Fibroblast of upper back skin (primary cell): ENCODE data around the gene ALOX5AP.

Experiments
- DNase-seq: peaks from one replicate; pipeline ENCODE4 v3.0.0-alpha.2; 2013

Gene ALOX5AP

DNA sequence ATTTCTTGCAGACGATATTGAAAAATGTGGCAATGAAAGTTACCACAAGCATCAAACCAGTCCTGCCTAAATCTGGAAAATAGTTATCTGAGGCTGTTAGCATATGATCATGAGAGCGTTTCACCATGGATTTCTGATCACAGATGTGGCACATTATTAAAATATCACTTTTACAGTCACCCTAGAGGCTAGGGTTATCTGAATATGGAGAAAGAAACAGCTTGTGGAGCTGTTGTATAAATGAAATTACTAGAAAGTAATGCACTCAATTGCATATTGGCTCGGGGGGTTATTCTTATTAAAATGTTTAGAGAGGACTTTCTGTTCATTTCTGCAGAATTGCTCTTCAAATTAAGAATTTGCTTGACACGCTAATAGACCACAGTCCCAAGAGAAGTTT lies 35.6 kb downstream of the ALOX5AP start:
- DNase-seq = no peak

DNA sequence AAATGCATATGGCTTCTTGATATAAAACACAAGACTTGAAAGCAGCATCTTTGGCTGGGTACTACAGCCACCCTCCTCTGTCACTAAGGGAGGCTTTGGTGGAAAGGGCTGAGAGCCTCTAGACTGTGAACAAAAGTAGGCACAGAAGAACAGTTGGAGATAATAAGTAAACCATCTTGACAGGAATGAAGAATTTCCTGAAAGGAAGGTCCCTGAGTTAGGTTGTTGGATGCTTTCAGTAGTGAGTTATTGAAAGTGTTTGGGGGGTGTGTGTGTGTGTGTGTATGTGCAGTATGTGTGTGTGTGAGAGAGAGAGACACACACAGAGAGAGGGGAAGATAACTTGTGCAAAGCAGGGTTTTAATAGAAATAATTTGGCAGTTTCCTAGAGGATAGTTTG lies 38.2 kb downstream of the ALOX5AP start:
- DNase-seq = no peak

DNA sequence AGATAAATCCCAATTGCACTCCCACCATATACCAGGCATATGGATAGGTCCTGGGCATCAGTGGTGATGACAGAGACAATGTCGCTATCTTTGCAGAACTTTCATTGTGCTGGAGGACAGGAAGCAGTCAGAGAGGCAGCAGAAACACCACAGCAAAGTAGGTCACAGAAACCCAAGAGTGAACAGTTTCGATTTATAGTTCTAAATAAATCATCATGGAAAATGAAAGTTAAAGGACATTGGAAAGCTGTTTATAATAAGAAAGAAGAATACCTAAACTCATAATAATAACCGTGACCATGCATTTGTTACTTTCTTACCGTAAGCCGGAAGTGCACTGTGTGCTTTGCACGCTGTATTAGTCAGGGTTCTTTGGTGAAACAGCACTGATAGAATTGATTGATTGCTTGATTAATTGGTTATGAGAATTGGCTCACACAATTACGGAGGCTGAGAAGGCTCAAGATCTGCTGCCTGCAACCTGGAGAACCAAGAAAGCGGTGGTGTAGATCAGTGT lies 38.9 kb downstream of the ALOX5AP start:
- DNase-seq = no peak

DNA sequence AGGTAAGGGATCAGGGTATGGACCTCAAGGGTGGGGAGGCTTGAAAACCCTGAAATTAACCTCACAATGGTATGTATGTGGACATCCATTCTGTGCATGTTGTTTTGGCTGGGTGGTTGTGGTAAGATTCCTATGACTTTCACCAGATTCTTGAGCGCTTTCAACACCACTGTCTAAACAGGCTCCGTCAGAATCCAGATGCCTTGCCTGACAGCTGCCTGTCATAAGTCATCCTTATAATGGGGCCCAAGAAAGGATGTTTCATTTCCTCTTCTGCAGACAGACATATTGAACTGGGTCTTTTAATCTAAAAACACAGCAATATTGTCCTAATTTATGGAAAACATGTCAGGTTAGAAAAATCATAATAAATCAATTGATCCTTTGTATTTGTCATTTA lies 41.3 kb downstream of the ALOX5AP start:
- DNase-seq = peak; percentile 50

DNA sequence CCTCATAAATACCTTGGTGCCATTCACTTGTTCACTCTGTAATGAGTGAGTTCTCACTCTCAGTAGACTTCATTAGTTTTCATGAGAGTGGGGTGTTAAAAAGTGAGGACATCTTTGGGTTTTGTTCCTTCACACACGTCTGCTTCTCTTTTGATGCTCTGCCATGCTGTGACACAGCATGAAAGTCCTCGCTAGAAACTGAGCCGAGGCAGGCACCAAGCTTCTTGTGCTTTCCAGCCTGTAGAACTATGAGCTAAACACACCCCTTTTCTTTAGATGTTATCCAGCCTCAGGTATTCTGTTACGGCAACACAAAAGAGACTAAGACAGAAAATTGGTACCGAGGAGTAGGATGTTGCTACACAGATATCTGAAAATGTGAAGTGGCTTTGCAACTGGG lies 43.7 kb downstream of the ALOX5AP start:
- DNase-seq = no peak

DNA sequence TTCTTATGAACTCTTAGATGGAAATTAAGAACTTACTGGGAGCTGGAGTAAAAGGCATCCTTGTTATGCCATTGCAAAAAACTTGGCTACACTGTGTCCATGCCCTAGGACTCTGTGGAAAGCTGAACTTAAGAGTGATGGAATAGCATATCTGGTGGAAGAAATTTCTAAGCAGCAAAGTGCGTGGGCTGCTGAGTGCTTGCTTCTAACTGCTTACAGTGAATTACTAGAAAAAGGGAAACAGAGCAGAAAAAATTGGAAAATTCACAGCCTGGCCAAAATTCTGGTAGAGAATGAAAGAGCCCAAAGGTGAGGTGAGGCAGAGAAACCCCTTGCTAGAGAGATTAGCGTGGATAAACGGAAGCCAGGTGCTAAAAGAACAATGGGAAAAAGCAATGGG lies 44.3 kb downstream of the ALOX5AP start:
- no peak for DNase-seq

DNA sequence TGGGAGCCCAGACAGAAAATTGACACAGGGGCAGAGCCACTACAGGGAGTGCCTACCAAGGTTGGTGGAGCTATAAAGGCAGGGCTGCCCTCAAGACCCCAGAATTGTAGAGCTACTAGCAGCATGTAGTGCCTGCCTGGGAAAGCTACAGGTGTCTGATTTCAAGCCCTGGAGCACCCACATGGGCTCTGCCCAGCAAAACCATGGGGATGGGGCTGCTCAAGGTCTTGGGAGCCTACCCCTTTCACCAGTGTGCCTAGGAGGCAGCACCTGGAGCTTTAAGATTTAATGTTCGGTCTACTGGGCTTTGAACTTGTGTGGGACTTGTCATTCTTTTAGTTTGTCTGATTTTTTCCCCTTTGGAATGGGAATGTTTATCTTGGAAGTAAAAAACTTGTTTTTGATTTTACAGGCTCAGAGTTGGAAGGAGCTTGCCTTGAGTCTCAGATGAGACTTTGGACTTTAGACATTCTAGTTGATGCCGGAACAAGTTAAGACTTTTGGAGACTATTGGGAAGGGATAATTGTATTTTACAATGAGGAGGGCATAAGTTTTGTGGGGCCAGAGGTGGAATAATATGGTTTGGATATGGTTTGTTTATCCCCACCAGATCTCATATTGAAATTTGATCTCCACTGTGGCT lies 45.1 kb downstream of the ALOX5AP start:
- DNase-seq = no peak

DNA sequence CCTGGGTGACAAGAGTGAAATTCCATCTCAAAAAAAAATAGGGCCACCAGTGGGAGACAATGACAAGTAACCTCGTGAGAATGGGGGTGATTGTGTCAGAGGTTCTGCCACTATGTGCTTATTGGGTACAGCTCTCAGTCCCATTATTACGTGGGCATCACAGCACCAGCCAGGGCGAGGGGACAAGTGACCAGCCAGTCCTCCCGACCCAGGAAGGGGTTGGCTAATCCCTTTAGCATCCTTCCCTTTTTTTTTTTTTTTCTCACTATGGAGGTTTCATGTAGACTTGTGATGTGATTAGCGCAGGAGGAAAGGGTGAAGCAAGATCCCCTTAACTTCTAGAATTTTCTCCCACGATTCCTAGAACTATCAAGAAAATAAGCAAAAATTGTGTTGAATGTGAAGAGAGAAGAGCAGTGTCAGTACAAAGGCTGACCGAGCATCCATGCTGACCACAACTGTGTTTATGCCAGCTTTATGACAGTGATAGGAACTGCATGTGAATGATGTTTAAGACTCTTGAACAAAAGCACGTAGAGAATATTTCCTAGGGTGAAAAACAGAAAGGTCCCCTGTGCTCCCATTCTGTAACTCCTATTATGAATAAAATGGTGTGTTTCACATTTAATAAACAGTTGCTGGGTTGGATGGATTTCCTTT lies 50.0 kb downstream of the ALOX5AP start:
- no peak for DNase-seq

DNA sequence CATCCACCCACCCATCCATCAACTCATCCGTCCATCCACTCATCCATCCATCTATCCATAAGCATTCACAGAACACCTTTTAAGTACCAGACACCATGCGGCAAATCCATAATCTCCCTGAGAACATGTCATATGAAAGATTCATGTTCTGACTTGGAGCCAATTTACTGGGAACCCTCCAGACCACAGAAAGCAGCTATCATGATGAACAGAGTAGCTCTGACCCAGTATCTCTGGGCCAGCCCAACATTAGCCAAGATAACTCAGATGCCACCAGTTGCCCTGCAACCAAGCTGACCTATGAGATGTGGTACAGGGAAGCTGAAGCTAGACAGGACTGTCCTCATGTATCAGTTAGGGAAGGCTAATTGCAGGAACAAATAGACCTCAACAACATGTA lies 51.3 kb downstream of the ALOX5AP start:
- DNase-seq = no peak

DNA sequence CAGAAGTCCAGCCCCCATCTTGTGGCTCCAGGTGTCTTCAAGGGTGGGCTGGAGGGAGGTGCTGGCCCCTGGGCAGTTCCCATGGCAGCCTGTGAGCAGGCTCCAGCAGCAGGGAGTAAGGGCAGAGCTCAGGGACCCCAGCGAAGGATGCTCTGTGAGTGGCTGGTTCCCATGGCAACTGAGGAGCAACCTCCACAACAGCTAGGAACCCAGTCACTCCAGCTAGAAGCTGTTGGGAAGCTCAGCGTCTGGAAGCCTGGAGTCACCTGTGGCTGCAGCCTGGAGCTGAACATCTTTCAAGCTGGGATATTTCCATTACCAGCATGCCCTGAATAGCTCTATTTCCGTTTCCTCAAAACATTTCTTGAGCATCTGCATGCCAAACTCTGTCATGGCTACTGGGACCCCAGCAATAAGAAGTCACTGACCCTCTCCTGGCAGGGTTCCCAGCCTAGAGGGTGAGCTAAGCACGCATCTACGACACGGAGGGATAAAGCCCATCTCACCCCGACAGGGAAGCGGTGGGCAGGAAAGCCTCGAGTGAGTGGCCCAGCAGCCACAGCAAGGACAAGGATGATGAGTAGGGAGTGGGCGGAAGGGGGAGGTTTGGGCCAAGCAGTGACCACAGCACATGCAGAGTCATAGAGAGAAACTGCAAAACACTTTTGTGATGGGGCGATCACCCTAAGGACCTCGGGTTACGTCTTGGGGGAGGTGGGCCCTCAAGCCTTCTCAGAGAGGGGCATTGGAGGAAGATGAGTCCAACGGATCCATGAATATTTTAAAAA lies 52.6 kb downstream of the ALOX5AP start:
- DNase-seq = no peak

DNA sequence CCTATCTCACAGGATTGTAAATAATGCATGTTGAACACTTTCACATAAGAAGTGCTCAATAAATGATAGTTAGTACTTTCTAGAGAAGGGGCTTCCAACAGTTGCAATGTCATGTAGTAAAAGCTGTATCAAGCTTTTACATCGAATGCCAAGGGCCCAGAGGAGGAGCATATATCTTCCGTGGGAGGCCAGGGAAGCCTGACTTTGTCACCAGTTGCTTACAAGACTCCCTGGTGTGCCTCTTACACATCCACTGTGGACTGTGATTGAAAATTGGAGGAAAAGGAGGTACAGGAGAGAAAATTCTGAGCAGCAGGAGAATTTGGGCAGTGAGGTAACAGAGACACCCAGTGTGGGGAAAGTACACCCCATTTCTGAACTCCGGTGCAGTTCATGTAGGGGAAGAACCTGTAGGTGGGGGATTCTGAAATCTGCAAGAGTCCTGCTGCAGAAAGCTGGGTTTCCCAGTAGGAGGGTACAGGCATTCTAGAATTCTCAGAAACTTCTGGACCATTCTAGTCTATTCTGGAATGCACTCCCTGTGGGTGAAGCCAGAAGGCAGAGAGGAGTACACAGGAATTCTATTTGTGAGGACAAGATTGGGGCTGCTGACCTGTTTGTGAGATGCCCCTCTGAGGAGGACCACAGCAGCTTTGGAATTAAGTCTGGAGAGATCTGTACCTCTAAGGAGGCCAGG lies 54.0 kb downstream of the ALOX5AP start:
- no peak for DNase-seq

DNA sequence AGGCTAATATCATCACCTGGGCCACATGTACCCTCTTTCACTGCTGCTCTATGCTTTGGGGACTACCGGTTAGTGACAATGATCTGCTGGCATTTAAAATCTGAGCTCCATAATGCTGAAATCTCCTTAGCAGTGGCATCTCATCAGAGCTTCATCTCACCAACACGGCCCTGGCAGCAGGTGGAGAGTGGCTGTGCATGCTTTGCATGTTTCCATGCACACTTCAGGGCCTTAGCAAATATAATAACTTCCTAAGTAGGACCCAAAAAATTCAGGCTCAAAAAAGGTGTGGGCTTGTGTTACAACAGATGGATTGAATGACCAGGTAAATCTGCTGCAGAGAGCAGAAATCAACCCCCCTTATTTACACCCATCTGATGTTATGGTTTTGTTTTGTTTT lies 55.2 kb downstream of the ALOX5AP start:
- no peak for DNase-seq

DNA sequence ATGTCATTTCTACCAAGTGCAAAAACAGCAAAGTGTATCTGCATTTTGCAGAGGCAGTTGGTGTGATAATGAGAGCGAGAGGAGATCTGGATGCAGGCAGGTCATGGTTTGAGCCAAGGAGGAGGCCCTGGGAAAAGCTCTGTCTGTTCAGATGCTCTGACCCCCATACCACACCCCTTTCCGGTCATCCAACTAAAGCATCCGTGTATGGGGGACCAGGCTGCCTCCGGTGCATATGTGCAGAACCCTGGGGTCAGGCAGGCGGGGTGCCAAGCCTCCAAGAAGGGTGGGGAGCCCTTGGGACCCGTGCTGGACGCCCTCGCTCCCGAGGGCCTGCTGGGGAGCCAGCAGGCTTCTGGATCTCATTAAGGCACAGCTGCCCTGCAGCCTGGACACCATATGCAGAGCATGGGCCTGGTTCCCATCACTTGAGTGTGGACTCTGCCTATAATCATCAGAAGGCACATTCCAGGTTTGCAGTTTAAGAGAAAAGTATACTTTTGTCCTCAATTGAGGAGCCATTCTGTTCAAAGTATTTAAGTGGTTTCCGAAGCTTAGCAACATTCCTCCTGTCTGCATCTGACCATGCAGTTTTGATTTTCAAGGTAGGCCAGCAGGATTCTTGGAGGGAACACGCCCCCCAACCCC lies 56.1 kb downstream of the ALOX5AP start:
- peak; percentile 88 for DNase-seq

DNA sequence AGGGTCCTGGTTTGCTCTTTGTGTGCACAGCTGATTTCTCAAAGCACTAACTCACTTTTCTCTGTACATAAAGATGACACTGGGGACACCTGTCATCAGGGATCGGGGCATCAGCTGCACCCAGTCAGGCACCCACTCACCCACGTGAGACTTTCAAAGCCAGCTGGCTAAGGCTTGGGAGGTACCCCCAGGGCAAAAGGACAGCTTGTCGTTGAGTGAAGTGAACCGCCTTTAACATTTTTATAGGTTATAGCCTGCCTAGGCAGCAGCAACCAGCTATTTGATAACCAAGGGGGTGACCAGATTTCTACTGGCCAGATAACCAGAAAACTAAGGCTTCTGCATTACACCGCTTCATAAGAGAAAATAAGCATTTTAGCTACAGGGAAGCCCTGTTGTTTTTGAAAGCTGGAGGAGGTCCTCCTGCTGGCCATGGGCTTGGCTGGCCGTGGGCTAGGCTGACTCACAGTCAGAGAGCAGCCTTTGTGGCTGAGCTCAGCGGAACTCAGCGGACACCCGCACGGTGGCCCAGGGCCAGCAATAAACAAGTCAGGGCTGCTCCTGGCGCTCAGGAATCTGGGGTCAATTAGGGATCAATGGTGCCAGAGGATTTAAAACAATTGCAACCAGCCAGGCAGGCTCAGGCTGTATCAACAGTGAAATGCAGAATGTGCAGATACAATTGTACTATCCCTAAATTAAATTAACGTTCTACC lies 57.1 kb downstream of the ALOX5AP start:
- peak; percentile 96 for DNase-seq

DNA sequence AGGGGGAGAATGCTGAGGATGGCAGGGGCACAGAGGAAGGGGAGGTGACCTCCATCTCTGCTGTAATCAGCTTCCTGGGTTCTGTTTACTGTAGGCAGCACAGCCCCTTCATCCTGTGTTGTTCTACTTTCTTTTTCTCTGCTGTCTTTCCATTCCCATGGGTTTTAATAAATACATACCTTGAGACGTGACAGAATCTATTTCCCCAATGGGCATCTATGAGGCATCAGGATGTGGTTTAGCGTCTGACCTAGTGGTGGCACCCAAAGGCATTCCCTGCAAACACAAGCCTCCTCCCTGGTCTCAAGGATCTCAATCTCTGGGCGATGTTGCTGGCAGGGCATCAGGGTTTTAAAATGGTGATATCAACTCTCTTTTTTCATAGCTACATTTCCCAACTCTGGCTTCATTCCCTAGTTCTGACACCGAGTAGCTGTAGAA lies 60.8 kb downstream of the ALOX5AP start:
- peak; percentile 47 for DNase-seq

DNA sequence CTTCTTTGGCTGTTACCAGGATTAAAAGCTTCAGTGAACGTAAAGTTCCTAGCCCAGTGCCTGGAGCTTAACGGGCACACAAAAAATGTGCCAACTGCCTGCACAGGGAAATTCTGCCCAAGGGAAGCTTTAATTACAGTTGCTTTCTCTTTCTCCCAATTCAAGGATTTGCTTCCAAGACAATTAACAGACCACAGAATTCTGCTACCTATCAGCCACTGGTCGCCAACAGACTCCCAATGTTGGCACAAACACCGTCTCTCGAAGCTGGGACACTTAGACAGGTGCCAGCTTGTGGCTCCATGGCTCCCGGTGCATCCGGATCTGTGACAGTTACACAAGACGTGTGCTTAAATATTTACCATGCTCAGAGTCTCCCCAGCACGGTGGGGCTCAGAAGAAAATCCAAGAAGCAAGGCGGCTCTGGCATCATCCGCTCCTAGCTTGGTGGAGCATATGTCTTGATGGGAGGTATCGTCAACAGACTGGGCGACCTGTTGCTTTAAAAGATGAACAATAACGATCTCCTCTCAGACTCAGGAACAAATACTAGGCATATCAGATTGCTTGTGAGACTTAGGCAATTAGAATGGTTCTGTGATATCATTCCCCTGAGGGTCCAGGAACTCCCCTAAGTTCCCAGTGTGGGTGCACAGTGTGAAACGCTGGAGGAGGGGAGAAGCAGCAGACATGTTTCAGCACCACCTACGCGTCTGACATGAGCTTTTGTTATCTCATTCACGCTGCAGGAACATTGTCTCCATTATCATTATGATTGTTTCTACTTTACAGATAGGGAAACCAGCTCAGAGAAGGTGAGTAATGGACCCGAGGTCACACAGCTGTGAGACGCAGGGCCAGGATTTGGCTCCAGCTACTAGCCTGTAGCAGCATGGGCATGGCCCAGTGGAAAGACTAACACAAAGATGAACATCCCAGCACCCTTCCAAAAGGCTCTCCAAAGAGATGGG lies 61.6 kb downstream of the ALOX5AP start:
- DNase-seq = no peak

DNA sequence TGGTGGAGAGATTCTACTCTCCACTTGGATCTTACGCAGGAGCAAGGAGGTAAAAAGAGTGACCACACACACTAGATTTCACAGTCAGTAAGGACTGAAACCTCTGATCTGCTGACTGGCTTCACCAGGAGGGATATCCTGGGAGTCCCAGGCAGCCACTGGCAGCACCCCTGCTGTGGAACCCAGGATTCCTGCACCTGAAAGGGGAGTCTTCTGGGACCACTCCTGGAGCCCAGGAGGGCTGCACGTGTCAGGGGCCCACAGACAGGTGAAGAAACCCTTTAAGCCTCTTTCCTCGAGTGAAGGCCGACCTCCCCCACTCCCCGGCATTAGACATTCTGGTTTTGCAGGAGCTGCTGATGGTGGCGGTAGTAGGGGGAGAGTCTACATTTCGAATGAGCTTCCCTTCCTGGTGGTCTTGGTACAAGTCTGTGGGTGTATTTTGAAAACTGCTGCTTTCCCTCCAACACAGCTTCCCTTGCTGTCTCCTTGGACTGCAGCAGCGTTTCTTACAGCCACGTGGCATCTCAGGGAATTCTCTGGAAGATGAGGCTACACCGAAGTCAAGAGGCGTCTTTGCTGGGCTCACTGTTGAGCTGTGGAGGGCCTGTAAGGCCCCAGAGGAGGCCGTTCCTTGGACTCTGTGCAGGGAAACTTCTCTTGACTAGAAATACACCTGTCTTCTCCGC lies 62.6 kb downstream of the ALOX5AP start:
- DNase-seq = no peak

DNA sequence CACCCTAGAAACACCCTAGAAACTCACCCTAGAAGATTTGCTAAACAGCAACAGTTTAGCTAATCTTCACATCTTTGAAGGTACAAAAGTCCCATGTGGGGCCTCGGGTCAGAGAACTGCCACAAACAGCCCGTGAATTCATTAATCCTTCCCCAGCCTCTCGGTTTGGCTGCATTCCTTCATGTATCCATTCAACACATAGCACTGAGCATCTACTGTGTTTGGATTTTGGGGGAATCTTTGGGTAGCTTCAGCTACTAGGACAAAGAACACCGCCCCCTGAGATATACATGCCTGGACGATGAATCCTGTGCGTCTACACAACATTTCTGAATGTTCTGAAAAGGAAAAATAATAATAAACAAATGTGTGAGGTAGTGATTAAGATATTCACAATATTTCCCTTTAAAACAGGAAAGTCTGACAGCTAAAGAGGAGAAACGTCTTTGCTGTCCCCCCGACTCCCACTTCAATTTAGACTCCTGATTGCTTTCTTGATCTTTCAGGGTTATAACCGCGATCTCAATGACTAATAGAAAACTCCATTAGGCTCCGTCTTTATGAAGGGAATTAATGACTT lies 63.5 kb downstream of the ALOX5AP start:
- DNase-seq = peak; percentile 43

DNA sequence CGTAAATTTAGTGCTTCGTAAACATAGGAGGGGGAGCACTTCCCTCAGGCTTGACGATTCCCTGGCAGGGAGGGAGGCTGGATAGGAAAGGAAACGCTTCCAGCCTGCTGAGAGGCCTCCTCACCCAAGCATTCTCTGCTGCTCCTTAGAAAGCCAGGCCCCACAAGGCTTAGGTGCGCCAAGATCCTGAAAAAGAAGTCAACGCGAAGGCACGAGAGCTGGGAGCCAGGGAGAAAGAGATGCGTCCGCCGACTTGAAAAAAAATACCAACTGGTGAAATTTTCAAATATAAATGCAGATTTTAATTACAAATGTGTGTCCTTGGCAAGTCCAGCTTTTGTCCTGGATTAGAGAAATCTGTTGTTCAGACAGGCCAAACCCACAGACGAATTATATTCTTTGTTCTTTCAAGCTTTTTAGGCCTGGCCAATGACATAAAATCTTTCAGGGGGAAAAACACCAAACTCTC lies 64.0 kb downstream of the ALOX5AP start:
- peak; percentile 31 for DNase-seq

DNA sequence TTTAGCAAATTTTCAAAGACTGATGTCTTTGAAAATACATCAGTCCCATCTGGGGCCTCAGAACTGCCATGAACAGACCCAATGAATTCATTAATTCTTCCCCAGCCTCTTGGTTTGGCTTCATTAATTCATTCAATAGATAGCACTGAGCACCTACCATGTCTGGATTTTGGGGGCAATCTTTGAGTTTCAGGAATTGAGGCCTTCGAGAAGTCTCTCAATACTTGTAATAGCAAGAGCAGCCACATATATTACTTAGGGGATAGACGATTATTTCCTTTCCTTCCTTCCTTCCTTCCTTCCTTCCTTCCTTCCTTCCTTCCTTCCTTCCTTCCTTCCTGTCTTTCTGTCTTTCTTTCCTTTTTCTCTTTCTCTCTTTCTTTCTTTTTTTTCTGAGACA lies 64.8 kb downstream of the ALOX5AP start:
- no peak for DNase-seq
